ENCODE data around the gene AGAP3. TPM values are rescaled to one million over a fixed set of nuclear protein-coding genes. Genes with fewer than 3 reads are reported as not detected.

The AGAP3 gene
- total RNA-seq, 4 donors from 2014 or later = 54.9 to 74.4 (median 63.8) TPM

- DNase-seq = no peak
- in situ Hi-C loops (cut with MboI; ENCODE audit: low pct_ligation_motif_present in 1 of 4, low pct_unique_long_range_greater_than_20kb in 1 of 4, low sequenced_read_pairs in 3 of 4) (loop anchor here in 1 of 4 donors (10.0 kb wide), 1 partner anchor 55 kb away; no protein-coding TSS in a partner anchor), intact Hi-C loops (cut with DNase I; ENCODE audit: low total_unique reads) (no loop called here)
- TF ChIP-seq EP300 (IDR thresholded peaks at IDR 0.05; ENCODE audit: low read depth) (no peak), POLR2A (IDR thresholded peaks at IDR 0.05) (no peak), CTCF (IDR thresholded peaks at IDR 0.05) (no peak), POLR2AphosphoS5 (IDR thresholded peaks at IDR 0.05) (no peak)
- peaks cover 26% of the 10 kb centered on the region for H3K27me3 ChIP-seq
- H3K36me3 ChIP-seq = no peaks in the 10 kb centered on the region
- WGBS, 2 donors (ENCODE audit: low coverage in 1 of 2) = 82% methylated on average over 8 of the region's 8 CpGs; no CpG with 5 or more reads in 1 of the 2 donors
- no peak overlapping the region for H3K27ac ChIP-seq
- H3K4me1 ChIP-seq = no peaks in the 10 kb centered on the region
- H3K4me3 ChIP-seq = no peak overlapping the region
- H3K9me3 ChIP-seq = no peaks in the 10 kb centered on the region
Observed at GRCh38 chr7:151179287-151179860, 93.1 kb downstream of the AGAP3 start.

GRCh38 chr7:151179946-151180345 lies 93.7 kb downstream of the AGAP3 start:
- Histone ChIP-seq H3K27ac (no peak overlapping the region), H3K36me3 (no peaks in the 10 kb centered on the region), H3K4me3 (no peak overlapping the region), H3K9me3 (no peaks in the 10 kb centered on the region), H3K4me1 (no peaks in the 10 kb centered on the region), H3K27me3 (peaks cover 20% of the 10 kb centered on the region)
- intact Hi-C loops (cut with DNase I; ENCODE audit: low total_unique reads) (no loop called here), in situ Hi-C loops (cut with MboI; ENCODE audit: low pct_ligation_motif_present in 1 of 4, low pct_unique_long_range_greater_than_20kb in 1 of 4, low sequenced_read_pairs in 3 of 4) (loop anchor here in 1 of 4 donors (10.0 kb wide), 1 partner anchor 55 kb away; no protein-coding TSS in a partner anchor)
- DNase-seq = no peak
- TF ChIP-seq POLR2A (IDR thresholded peaks at IDR 0.05) (no peak), EP300 (IDR thresholded peaks at IDR 0.05; ENCODE audit: low read depth) (no peak), POLR2AphosphoS5 (IDR thresholded peaks at IDR 0.05) (no peak), CTCF (IDR thresholded peaks at IDR 0.05) (no peak)
- 80 to 85% methylated on average over 1 to 4 of the region's 4 CpGs for WGBS, 2 donors (ENCODE audit: low coverage in 1 of 2)

GRCh38 chr7:151181011-151181431 lies 94.7 kb downstream of the AGAP3 start:
- Histone ChIP-seq H3K4me3 (no peak overlapping the region), H3K36me3 (no peaks in the 10 kb centered on the region), H3K4me1 (no peaks in the 10 kb centered on the region), H3K27ac (no peak overlapping the region), H3K9me3 (no peaks in the 10 kb centered on the region), H3K27me3 (peaks cover 9% of the 10 kb centered on the region)
- no peak for DNase-seq
- intact Hi-C loops (cut with DNase I; ENCODE audit: low total_unique reads) (no loop called here), in situ Hi-C loops (cut with MboI; ENCODE audit: low pct_ligation_motif_present in 1 of 4, low pct_unique_long_range_greater_than_20kb in 1 of 4, low sequenced_read_pairs in 3 of 4) (no loop called here)
- TF ChIP-seq EP300 (IDR thresholded peaks at IDR 0.05; ENCODE audit: low read depth) (no peak), POLR2A (IDR thresholded peaks at IDR 0.05) (no peak), POLR2AphosphoS5 (IDR thresholded peaks at IDR 0.05) (no peak), CTCF (IDR thresholded peaks at IDR 0.05) (no peak)
- WGBS, 2 donors (ENCODE audit: low coverage in 1 of 2) = 87% methylated on average over 22 of the region's 22 CpGs; no CpG with 5 or more reads in 1 of the 2 donors

GRCh38 chr7:151185762-151186639 lies 99.7 kb downstream of the AGAP3 start:
- Histone ChIP-seq H3K4me1 (no peaks in the 10 kb centered on the region), H3K36me3 (no peaks in the 10 kb centered on the region), H3K27ac (no peak overlapping the region), H3K4me3 (no peak overlapping the region), H3K27me3 (no peaks in the 10 kb centered on the region), H3K9me3 (no peaks in the 10 kb centered on the region)
- TF ChIP-seq POLR2A (IDR thresholded peaks at IDR 0.05) (no peak), CTCF (IDR thresholded peaks at IDR 0.05) (no peak), POLR2AphosphoS5 (IDR thresholded peaks at IDR 0.05) (no peak), EP300 (IDR thresholded peaks at IDR 0.05; ENCODE audit: low read depth) (no peak)
- in situ Hi-C loops (cut with MboI; ENCODE audit: low pct_ligation_motif_present in 1 of 4, low pct_unique_long_range_greater_than_20kb in 1 of 4, low sequenced_read_pairs in 3 of 4) (no loop called here), intact Hi-C loops (cut with DNase I; ENCODE audit: low total_unique reads) (no loop called here)
- WGBS, 2 donors (ENCODE audit: low coverage in 1 of 2) = 78% methylated on average over 16 of the region's 16 CpGs; no CpG with 5 or more reads in 1 of the 2 donors
- no peak for DNase-seq
